Vagina (tissue), 2 donors: Measurements from ENCODE around the gene GRK3. TPM values are rescaled to one million over a fixed set of nuclear protein-coding genes. Genes with fewer than 3 reads are reported as not detected.
"Not testable (repeated sequence)": the region's sequence is repeated elsewhere in the genome, so short reads cannot be mapped to it uniquely, and the experiment has no call there.

Experiments used
- DNase-seq, 2 donors: peaks; one replicate each; pipeline ENCODE4 v3.0.0-alpha.2; 2017; ENCODE audit errors: extremely low spot score in 2 of 2
- H3K27ac ChIP-seq: fragments of 200-600 bp; sonication (generic); one replicate; pipeline ENCODE4 v1.5.1; 2019
- H3K27me3 ChIP-seq: fragments of 200-600 bp; sonication (generic); one replicate; pipeline ENCODE4 v1.5.1; 2019
- H3K36me3 ChIP-seq, 2 donors: fragments of 200-600 bp; sonication (generic); one replicate each; pipeline ENCODE4 v1.5.1; 2017 to 2019
- H3K4me1 ChIP-seq: fragments of 200-600 bp; sonication (generic); one replicate; pipeline ENCODE4 v1.5.1; 2019
- H3K4me3 ChIP-seq, 2 donors: fragments of 200-600 bp; sonication (generic); 1 replicate in 1 of 2; 2 replicates in 1 of 2; pipeline ENCODE4 v1.5.1; 2016 to 2019
- H3K9me3 ChIP-seq: fragments of 200-600 bp; sonication (generic); one replicate; pipeline ENCODE4 v1.5.1; 2019
- POLR2A ChIP-seq, 2 donors: fragments of 450-650 bp; IDR thresholded peaks; one replicate each; pipeline ENCODE4 v1.6.1; 2017; ENCODE audit warnings: antibody characterized with exemption in 2 of 2, mild to moderate bottlenecking in 2 of 2, moderate library complexity in 2 of 2
- POLR2AphosphoS5 ChIP-seq, 2 donors: sonication (generic); formaldehyde crosslinking; IDR thresholded peaks; one replicate each; pipeline ENCODE4 v1.9.0; 2017; ENCODE audit warnings: antibody characterized with exemption in 2 of 2, mild to moderate bottlenecking in 2 of 2, low read depth in 1 of 2; ENCODE audit not compliant: insufficient read depth in 1 of 2
- intact Hi-C: fragments of 100-400 bp; cut with DNase I; formaldehyde crosslinking; loops from one replicate; pipeline ENCODE4 v1.15.1; 2023
- total RNA-seq: library from RNA; depleted of rRNA; stranded (reverse); fragments of >200 nt; gene quantifications from one replicate; pipeline ENCODE4 v1.2.3, GENCODE V29; 2016
- TF ChIP-seq, protein P1 (sequence below), 3 experiments: fragments of 450-650 bp in 2 of 3; fragments of 200-600 bp in 1 of 3; sonication (generic) in 1 of 3; IDR thresholded peaks; one replicate each; pipeline ENCODE4 v1.5.1; 2017 to 2019; ENCODE audit warnings: antibody characterized with exemption in 3 of 3, mild to moderate bottlenecking in 2 of 3, moderate library complexity in 2 of 3

GRK3 gene
- total RNA-seq, 1 donor from 2014 or later: 5.6 TPM

DNA sequence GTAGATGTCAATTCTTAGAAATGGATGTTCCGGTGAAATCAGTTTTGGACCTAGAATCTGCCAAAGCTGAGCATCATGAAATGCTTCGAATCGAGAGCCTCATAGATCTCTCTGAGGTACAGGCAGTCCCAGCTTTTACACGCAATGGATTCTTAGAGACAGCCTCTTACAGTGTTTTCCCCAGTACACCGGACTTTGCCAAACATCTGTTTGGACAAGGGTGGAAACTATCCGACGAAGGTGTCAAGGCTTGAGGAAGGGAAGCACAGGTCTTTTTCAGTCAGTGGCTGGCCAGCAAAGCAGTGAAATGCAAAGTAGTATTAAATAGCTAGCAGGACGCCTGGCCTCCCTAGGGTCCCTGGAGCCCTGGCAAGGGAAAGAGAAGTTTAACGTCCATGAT, 4.9 kb downstream of the GRK3 start:
- intact Hi-C loops: no loop called here
- Histone ChIP-seq H3K27me3 (no peaks in the 10 kb centered on the region), H3K9me3 (no peaks in the 10 kb centered on the region), H3K4me3 (no peak overlapping the region), H3K27ac (no peak overlapping the region), H3K4me1 (peaks cover 8% of the 10 kb centered on the region), H3K36me3 (no peaks in the 10 kb centered on the region)
- TF ChIP-seq POLR2A (IDR thresholded peaks at IDR 0.05): no peak
- TF ChIP-seq, protein P1, sequence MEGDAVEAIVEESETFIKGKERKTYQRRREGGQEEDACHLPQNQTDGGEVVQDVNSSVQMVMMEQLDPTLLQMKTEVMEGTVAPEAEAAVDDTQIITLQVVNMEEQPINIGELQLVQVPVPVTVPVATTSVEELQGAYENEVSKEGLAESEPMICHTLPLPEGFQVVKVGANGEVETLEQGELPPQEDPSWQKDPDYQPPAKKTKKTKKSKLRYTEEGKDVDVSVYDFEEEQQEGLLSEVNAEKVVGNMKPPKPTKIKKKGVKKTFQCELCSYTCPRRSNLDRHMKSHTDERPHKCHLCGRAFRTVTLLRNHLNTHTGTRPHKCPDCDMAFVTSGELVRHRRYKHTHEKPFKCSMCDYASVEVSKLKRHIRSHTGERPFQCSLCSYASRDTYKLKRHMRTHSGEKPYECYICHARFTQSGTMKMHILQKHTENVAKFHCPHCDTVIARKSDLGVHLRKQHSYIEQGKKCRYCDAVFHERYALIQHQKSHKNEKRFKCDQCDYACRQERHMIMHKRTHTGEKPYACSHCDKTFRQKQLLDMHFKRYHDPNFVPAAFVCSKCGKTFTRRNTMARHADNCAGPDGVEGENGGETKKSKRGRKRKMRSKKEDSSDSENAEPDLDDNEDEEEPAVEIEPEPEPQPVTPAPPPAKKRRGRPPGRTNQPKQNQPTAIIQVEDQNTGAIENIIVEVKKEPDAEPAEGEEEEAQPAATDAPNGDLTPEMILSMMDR (IDR thresholded peaks at IDR 0.05): no peak
- DNase-seq: no peak

DNA sequence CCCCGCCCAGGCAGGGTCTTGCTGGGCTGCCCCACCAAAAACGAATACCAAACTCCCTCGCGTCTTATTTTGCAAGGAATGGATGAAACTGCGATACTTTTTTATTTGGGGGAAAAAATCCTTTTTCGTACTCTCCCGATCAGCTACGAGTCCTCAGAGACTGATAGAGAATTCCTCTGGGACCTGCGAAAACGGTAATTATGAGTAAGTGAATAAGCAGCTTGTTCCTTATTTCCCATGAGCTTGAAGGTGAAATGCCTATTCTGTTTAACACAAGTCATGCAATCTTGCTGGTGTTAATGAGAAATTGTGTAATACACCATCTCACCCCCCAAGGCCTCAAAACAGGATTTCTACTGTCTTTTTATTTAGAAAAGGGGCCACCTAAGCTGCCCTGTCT, 5.5 kb downstream of the GRK3 start:
- Histone ChIP-seq H3K9me3 (no peaks in the 10 kb centered on the region), H3K27ac (no peak overlapping the region), H3K36me3 (no peaks in the 10 kb centered on the region), H3K4me1 (peaks cover 8% of the 10 kb centered on the region), H3K27me3 (no peaks in the 10 kb centered on the region), H3K4me3 (no peak overlapping the region)
- no peak for TF ChIP-seq POLR2AphosphoS5 (IDR thresholded peaks at IDR 0.05; ENCODE audit: insufficient read depth in 1 of 2, low read depth in 1 of 2)
- TF ChIP-seq POLR2A (IDR thresholded peaks at IDR 0.05): no peak
- TF ChIP-seq, protein P1 (IDR thresholded peaks at IDR 0.05): no peak
- no peak for DNase-seq
- intact Hi-C loops: no loop called here

- TF ChIP-seq POLR2AphosphoS5 (IDR thresholded peaks at IDR 0.05; ENCODE audit: insufficient read depth in 1 of 2, low read depth in 1 of 2) (no peak), POLR2A (IDR thresholded peaks at IDR 0.05) (no peak)
- TF ChIP-seq, protein P1 (IDR thresholded peaks at IDR 0.05): no peak
These were observed 6.0 kb downstream of the GRK3 start for GRCh38 chr22:25570486-25570885.

GRCh38 chr22:25571969-25572707, 7.7 kb downstream of the GRK3 start:
- intact Hi-C loops, H3K27ac ChIP-seq: not testable (repeated sequence)

More at GRCh38 chr22:25570486-25570885, 6.0 kb downstream of the GRK3 start:
- no peaks in the 10 kb centered on the region for H3K36me3 ChIP-seq
- no peak overlapping the region for H3K27ac ChIP-seq
- no peak overlapping the region for H3K4me3 ChIP-seq
- no peak for DNase-seq
- H3K4me1 ChIP-seq: peaks cover 3% of the 10 kb centered on the region
- intact Hi-C loops: no loop called here
- H3K27me3 ChIP-seq: no peaks in the 10 kb centered on the region
- H3K9me3 ChIP-seq: no peaks in the 10 kb centered on the region

DNA sequence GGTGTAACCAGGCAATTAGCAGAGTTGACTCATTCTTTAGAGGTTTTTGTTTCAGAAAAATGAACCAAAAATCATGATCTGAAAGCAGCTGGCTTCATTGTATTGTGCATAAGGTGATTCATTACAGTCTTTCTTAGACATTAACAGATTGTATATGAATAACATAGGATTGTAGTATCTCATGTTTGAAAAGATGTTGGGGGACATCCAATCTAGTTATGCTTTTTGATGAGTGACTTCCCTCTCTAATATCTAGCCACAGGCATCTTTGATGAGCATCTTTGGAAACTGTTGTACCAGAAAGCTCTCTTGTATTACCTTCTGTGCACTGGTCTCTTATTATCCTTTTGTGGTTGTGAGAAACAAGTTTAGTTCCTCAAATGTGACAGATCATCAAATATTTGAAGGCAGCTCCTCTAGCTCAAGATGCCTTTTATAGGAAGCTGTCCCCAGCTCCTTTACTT, 8.3 kb downstream of the GRK3 start:
- no peak for DNase-seq
- Histone ChIP-seq H3K4me1 (no peaks in the 10 kb centered on the region), H3K9me3 (no peaks in the 10 kb centered on the region), H3K27me3 (no peaks in the 10 kb centered on the region), H3K4me3 (no peak overlapping the region), H3K36me3 (no peaks in the 10 kb centered on the region), H3K27ac (no peak overlapping the region)
- intact Hi-C loops: no loop called here
- TF ChIP-seq, protein P1 (IDR thresholded peaks at IDR 0.05): no peak
- no peak for TF ChIP-seq POLR2AphosphoS5 (IDR thresholded peaks at IDR 0.05; ENCODE audit: insufficient read depth in 1 of 2, low read depth in 1 of 2)
- TF ChIP-seq POLR2A (IDR thresholded peaks at IDR 0.05): no peak

More at GRCh38 chr22:25571969-25572707, 7.7 kb downstream of the GRK3 start:
- not testable (repeated sequence) for H3K9me3 ChIP-seq, DNase-seq, H3K36me3 ChIP-seq, H3K4me3 ChIP-seq, H3K4me1 ChIP-seq, H3K27me3 ChIP-seq
